ENCODE data around the gene PAX9.
"Not testable (repeated sequence)": the region's sequence is repeated elsewhere in the genome, so short reads cannot be mapped to it uniquely, and the experiment has no call there.

The PAX9 gene

GRCh38 chr14:36676236-36676635 lies 14.6 kb downstream of the PAX9 start:
- Histone ChIP-seq H3K27ac (no peak overlapping the region), H3K9me3 (ENCODE audit: severe bottlenecking) (no peaks in the 10 kb centered on the region), H3K4me3 (ENCODE audit: low read depth, low read length) (no peak overlapping the region), H3K27me3 (ENCODE audit: insufficient read depth, low read depth, severe bottlenecking) (peaks cover 66% of the 10 kb centered on the region), H3K36me3 (no peaks in the 10 kb centered on the region)
- no peak for TF ChIP-seq CTCF (IDR thresholded peaks at IDR 0.05; ENCODE audit: low read depth, low read length)
- no peak for DNase-seq

DNA sequence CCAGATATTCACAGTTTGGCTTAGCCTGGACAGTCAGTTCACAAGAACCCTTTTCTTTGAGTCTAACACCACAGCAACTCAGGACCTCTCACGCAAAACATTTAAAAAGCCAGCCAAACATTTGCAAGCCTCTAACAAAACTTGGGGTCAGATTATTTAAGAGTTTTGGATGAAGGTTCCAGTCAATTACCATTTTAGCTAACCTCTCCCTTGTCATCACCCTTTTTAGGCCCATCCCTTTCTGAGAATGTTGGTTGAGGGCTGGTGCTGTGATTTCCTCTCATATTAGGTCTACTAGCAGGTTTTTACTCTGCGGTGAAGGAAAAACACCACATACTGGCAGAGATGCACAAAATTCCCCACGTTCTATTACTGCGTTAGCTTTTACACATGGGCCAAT lies 20.7 kb downstream of the PAX9 start:
- TF ChIP-seq CTCF (IDR thresholded peaks at IDR 0.05; ENCODE audit: low read depth, low read length): no peak
- DNase-seq: no peak
- no peak overlapping the region for H3K4me3 ChIP-seq (ENCODE audit: low read depth, low read length)
- peaks cover 63% of the 10 kb centered on the region for H3K27me3 ChIP-seq (ENCODE audit: insufficient read depth, low read depth, severe bottlenecking)
- H3K27ac ChIP-seq: no peak overlapping the region
- H3K9me3 ChIP-seq (ENCODE audit: severe bottlenecking): no peaks in the 10 kb centered on the region
- H3K36me3 ChIP-seq: no peaks in the 10 kb centered on the region

DNA sequence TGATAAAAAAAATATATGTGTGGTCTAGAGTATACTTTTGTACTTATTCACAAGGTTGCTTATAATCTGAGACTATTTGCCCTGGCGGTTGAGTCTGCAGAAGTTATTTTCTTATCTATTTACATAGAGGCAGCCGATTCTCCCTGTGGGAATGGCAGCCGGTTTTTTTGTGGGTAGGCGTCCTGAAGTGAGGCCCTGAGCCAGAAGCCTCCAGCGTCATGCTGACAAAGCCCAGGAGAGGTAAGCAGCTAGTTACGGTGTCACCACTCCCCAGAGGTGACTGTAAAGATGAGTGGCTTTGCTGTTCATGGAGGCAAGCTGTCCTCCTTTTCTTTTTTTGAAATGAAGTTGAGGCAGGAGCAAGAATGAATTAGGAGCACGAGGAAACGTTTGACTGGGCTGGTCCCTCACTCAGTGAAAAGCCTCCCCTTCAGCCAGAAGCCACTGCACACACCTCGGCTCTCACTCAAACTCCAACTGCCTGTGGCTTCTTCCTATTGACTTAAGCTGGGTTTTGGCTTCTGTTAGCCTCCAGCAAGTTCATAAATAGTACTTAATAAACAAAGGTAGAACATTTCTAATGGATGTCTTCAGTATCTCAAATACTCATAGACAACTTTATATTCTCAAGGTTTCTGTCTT lies 21.5 kb downstream of the PAX9 start:
- DNase-seq: no peak
- no peak for TF ChIP-seq CTCF (IDR thresholded peaks at IDR 0.05; ENCODE audit: low read depth, low read length)
- H3K4me3 ChIP-seq (ENCODE audit: low read depth, low read length): no peak overlapping the region

GRCh38 chr14:36684946-36685345 lies 23.3 kb downstream of the PAX9 start:
- no peak for TF ChIP-seq CTCF (IDR thresholded peaks at IDR 0.05; ENCODE audit: low read depth, low read length)
- DNase-seq: no peak
- H3K27me3 ChIP-seq (ENCODE audit: insufficient read depth, low read depth, severe bottlenecking): peaks cover 68% of the 10 kb centered on the region
- no peaks in the 10 kb centered on the region for H3K9me3 ChIP-seq (ENCODE audit: severe bottlenecking)
- no peak overlapping the region for H3K4me3 ChIP-seq (ENCODE audit: low read depth, low read length)
- no peak overlapping the region for H3K27ac ChIP-seq
- no peaks in the 10 kb centered on the region for H3K36me3 ChIP-seq

More for the DNA sequence above, 21.5 kb downstream of the PAX9 start:
- Histone ChIP-seq H3K27ac (no peak overlapping the region), H3K27me3 (ENCODE audit: insufficient read depth, low read depth, severe bottlenecking) (peaks cover 63% of the 10 kb centered on the region), H3K36me3 (no peaks in the 10 kb centered on the region), H3K9me3 (ENCODE audit: severe bottlenecking) (no peaks in the 10 kb centered on the region)

DNA sequence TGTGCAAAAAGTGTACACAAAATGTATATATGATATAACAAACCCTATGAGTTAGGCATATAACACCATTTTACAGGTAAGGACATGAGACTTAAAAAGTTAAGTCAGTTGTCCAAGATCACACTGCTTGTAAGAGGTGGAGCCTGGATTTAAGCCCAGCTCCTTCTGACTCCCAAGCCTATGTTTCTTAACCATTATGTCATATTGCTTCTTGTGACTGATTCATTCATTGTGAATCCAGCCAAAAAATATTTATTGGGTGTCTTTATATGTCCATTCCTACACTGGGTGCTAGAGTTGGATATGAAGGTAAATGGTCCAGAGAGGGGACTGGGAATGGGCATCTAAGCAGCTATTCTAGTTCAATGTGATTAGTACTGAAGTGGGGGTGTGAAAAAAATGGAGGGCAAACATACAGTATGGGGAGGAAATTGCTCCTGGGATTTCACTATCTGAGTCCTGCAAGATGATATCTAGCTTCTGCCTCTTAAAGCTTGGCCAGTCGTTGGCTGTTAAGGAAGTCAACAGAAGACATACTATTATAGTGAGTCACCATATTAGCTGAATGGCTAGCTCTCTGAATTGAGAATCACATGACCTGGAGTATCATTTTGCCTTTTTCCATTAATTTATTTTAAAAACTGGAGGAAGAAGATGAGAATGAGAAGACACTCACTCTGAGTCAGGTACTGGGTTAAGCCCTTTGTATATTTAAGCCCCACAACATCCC lies 28.8 kb downstream of the PAX9 start:
- Histone ChIP-seq H3K4me3 (ENCODE audit: low read depth, low read length) (no peak overlapping the region), H3K27ac (no peak overlapping the region), H3K9me3 (ENCODE audit: severe bottlenecking) (no peaks in the 10 kb centered on the region), H3K27me3 (ENCODE audit: insufficient read depth, low read depth, severe bottlenecking) (peaks cover 31% of the 10 kb centered on the region), H3K36me3 (no peaks in the 10 kb centered on the region)
- no peak for TF ChIP-seq CTCF (IDR thresholded peaks at IDR 0.05; ENCODE audit: low read depth, low read length)
- DNase-seq: no peak

GRCh38 chr14:36699420-36699819 lies 37.8 kb downstream of the PAX9 start:
- H3K27ac ChIP-seq; H3K4me3 ChIP-seq (ENCODE audit: low read depth, low read length); DNase-seq; H3K9me3 ChIP-seq (ENCODE audit: severe bottlenecking); H3K36me3 ChIP-seq: not testable (repeated sequence)
- H3K27me3 ChIP-seq (ENCODE audit: insufficient read depth, low read depth, severe bottlenecking): peaks cover 23% of the 10 kb centered on the region
